ENCODE results near the gene GSG1L. TPM values are rescaled to one million over a fixed set of nuclear protein-coding genes. Genes with fewer than 3 reads are reported as not detected.

Gene GSG1L
- total and polyA plus RNA-seq, 9 of the 15 experiments (the other 6 are each of a cell fraction or from before 2014, with no cell fraction given): not detected

GRCh38 chr16:27952811-27953210 lies 110.7 kb downstream of the GSG1L start:
- ChIA-PET POLR2A (interaction anchor here (0.6 kb wide), 2 partner anchors 47 to 400 kb away, joined by 3 to 4 read pairs; no protein-coding TSS in a partner anchor), CTCF (ENCODE audit: low intra/inter-chr PET ratio) (no interaction called here)
- Histone ChIP-seq H3K9me1 (ENCODE audit: control insufficient read depth, insufficient read depth, low read length) (no peaks in the 10 kb centered on the region), H3K4me3 (no peak overlapping the region), H3K4me1 (replicated peaks in 1 of 2; ENCODE audit: control insufficient read depth in 2 of 2, insufficient read depth in 2 of 2, low read length in 2 of 2) (no peaks in the 10 kb centered on the region), H3K4me2 (ENCODE audit: insufficient read depth, low read length) (no peak overlapping the region), H3K9me3 (replicated peaks; ENCODE audit: control insufficient read depth, insufficient read depth, low read depth, low read length) (no peaks in the 10 kb centered on the region), H3K79me2 (ENCODE audit: control insufficient read depth, insufficient read depth, low read length) (no peaks in the 10 kb centered on the region), H2AFZ (ENCODE audit: low read depth, low read length) (no peak overlapping the region), H3K36me3 (ENCODE audit: control insufficient read depth, insufficient read depth, low read length) (no peaks in the 10 kb centered on the region), H3K27me3 (ENCODE audit: control insufficient read depth in 2 of 2, insufficient read depth in 2 of 2, low read length in 2 of 2) (peaks cover 16 to 33% of the 10 kb centered on the region in 2 experiments; a peak in 4 of 5 replicates), H4K20me1 (replicated peaks; ENCODE audit: control insufficient read depth, insufficient read depth, low read length) (no peaks in the 10 kb centered on the region; the same call in 1 of the 2 replicates), H3K27ac (ENCODE audit: extremely low read depth, low read depth, low read length) (no peak overlapping the region), H3K9ac (ENCODE audit: insufficient read depth in 1 of 2, low read depth in 2 of 2, low read length in 2 of 2) (no peak overlapping the region)
- TF ChIP-seq ZC3H11A (IDR thresholded peaks at IDR 0.05; ENCODE audit: low read depth, low read length) (no peak), NRF1 (conservative IDR thresholded peaks at IDR 0.05 in 1 of 2, IDR thresholded peaks at IDR 0.05 in 1 of 2) (no peak), GTF2E2 (tag; IDR thresholded peaks at IDR 0.05) (no peak), ZBTB11 (CRISPR knock-in tag; IDR thresholded peaks at IDR 0.05) (no peak), KLF10 (CRISPR knock-in tag; IDR thresholded peaks at IDR 0.05) (no peak), DPF2 (IDR thresholded peaks at IDR 0.05) (no peak), ZFPM2 (CRISPR knock-in tag; IDR thresholded peaks at IDR 0.05) (no peak), KAT7 (CRISPR knock-in tag; IDR thresholded peaks at IDR 0.05; ENCODE audit: borderline replicate concordance) (no peak), PCBP2 (IDR thresholded peaks at IDR 0.05; ENCODE audit: low read depth, low read length, poor library complexity, severe bottlenecking) (no peak), MEIS2 (IDR thresholded peaks at IDR 0.05; ENCODE audit: partially characterized antibody) (no peak), ZBTB12 (CRISPR knock-in tag; IDR thresholded peaks at IDR 0.05) (no peak), E2F1 (CRISPR knock-in tag; IDR thresholded peaks at IDR 0.05) (no peak), ETV1 (tag; conservative IDR thresholded peaks at IDR 0.05; ENCODE audit: low read depth) (no peak), ZNF764 (CRISPR knock-in tag; IDR thresholded peaks at IDR 0.05; ENCODE audit: low read depth) (no peak), BRF1 (IDR thresholded peaks at IDR 0.05; ENCODE audit: borderline replicate concordance, extremely low read depth, insufficient read length) (no peak), STAG1 (CRISPR knock-in tag; IDR thresholded peaks at IDR 0.05; ENCODE audit: borderline replicate concordance) (no peak)
- DNase-seq (ENCODE audit: extremely low read depth in 1 of 4, low spot score in 3 of 4) (no peak), ATAC-seq (no peak), FAIRE-seq (no peak)
- intact Hi-C loops (cut with micrococcal nuclease): no loop called here
- in situ Hi-C loops (cut with MboI): no loop called here
- BruUV-seq (replicated peaks): no TSS peak
- 3% methylated on average over 3 of the region's 3 CpGs for WGBS (ENCODE audit: insufficient coverage, low coverage, missing lambda C conversion rate)

Measured in K562 (cell line).